Measurements from ENCODE around the gene GH1.

DNA sequence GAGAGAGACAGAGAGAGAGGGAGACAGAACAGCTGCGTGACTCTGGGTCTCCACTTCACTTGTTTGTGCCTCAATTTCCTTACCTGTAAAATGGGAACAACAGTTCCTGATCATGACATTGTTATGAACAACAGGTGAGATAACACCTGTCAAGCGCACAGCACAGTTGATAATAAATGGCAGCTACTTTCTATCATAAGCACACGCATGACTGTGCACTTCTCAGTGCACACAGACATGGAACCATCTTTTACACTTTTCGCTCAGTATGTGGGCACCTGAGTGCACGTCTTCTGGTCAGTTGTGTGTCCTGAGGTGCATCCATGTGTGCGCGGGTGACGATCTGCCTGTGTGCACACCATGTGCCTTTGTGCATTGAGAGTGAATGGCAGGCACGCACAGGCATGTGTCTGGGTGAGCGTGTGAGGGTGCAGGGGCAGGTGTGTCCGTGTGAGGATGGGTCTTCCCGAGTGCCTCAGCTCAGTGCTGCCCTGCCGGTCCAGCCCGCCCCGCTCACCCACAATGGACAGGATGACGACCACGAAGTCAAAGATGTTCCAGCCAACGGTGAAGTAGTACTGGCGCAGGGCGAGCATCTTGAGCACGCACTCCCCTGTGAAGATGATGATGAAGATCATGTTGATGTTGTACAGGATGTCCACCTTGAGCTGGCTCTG lies 23.8 kb upstream of the GH1 start:
- TF ChIP-seq, protein P1, sequence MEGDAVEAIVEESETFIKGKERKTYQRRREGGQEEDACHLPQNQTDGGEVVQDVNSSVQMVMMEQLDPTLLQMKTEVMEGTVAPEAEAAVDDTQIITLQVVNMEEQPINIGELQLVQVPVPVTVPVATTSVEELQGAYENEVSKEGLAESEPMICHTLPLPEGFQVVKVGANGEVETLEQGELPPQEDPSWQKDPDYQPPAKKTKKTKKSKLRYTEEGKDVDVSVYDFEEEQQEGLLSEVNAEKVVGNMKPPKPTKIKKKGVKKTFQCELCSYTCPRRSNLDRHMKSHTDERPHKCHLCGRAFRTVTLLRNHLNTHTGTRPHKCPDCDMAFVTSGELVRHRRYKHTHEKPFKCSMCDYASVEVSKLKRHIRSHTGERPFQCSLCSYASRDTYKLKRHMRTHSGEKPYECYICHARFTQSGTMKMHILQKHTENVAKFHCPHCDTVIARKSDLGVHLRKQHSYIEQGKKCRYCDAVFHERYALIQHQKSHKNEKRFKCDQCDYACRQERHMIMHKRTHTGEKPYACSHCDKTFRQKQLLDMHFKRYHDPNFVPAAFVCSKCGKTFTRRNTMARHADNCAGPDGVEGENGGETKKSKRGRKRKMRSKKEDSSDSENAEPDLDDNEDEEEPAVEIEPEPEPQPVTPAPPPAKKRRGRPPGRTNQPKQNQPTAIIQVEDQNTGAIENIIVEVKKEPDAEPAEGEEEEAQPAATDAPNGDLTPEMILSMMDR (IDR thresholded peaks at IDR 0.05), result no peak
- TF ChIP-seq POLR2A (IDR thresholded peaks at IDR 0.05), result no peak

All from tibial nerve (tissue), 3 donors.